Measurements from ENCODE around the gene SNU13. TPM values are rescaled to one million over a fixed set of nuclear protein-coding genes. Genes with fewer than 3 reads are reported as not detected.

Gene SNU13
- total and polyA plus RNA-seq, 2 experiments from 2014 or later = 119 to 245 TPM

DNA sequence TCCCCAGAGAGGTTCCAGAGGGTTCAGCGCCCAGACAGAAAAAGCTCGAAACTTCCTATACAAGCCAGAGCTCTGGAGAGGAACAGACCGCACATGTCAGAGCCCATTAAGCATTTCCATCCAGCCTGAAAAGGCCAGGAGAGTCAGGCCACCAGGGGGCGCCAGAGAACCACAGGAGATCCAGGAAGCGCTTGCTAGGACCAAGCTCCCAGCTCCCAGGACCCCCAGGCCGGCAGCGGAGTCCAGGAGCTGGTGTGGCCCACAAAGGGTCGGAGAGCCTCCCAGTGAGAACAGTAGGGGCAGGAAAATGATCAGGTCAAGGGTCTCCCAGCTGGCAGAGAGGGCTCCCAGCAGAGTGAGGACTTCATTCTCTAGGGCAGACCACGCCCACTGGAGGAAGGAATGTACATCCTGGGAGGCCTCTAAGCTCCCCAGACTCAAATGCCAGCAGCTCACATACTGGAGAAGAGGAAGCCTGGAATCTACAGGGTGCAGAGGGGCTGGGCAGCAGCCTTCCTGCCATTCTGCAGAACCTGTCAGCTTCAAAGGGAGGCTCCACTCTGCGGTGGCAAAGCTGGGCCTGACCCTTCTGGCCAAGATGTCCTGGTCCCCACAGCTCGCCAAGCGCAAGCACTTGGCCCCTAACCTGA is 8.6 kb upstream of the SNU13 start:
- no peaks in the 10 kb centered on the region for H3K79me2 ChIP-seq
- peak overlapping the region; percentile 70 for H3K4me2 ChIP-seq
- H2AFZ ChIP-seq = peak overlapping the region; percentile 58
- no peaks in the 10 kb centered on the region for H3K9me3 ChIP-seq (ENCODE audit: low read depth)
- WGBS (ENCODE audit: low lambda C conversion rate, missing lambda C conversion rate) = 29% methylated on average over 12 of the region's 12 CpGs
- TF ChIP-seq, protein P1, sequence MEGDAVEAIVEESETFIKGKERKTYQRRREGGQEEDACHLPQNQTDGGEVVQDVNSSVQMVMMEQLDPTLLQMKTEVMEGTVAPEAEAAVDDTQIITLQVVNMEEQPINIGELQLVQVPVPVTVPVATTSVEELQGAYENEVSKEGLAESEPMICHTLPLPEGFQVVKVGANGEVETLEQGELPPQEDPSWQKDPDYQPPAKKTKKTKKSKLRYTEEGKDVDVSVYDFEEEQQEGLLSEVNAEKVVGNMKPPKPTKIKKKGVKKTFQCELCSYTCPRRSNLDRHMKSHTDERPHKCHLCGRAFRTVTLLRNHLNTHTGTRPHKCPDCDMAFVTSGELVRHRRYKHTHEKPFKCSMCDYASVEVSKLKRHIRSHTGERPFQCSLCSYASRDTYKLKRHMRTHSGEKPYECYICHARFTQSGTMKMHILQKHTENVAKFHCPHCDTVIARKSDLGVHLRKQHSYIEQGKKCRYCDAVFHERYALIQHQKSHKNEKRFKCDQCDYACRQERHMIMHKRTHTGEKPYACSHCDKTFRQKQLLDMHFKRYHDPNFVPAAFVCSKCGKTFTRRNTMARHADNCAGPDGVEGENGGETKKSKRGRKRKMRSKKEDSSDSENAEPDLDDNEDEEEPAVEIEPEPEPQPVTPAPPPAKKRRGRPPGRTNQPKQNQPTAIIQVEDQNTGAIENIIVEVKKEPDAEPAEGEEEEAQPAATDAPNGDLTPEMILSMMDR (IDR thresholded peaks at IDR 0.05; ENCODE audit: poor library complexity) = peak; percentile 100
- TF ChIP-seq EZH2 (IDR thresholded peaks at IDR 0.05; ENCODE audit: borderline replicate concordance) = no peak
- H3K4me3 ChIP-seq = no peak overlapping the region
- H3K36me3 ChIP-seq (replicated peaks; ENCODE audit: insufficient read depth, low read depth) = no peaks in the 10 kb centered on the region
- peak; percentile 95 for DNase-seq (ENCODE audit: low spot score)
- H3K27ac ChIP-seq = peak overlapping the region; percentile 53
- H3K9me2 ChIP-seq (replicated peaks; ENCODE audit: insufficient read depth) = no peaks in the 10 kb centered on the region
- peaks cover 12% of the 10 kb centered on the region for H3K4me1 ChIP-seq (ENCODE audit: insufficient read depth)
- no peaks in the 10 kb centered on the region for H4K20me1 ChIP-seq (ENCODE audit: insufficient read depth, poor library complexity, severe bottlenecking)
- no peaks in the 10 kb centered on the region for H3K27me3 ChIP-seq

DNA sequence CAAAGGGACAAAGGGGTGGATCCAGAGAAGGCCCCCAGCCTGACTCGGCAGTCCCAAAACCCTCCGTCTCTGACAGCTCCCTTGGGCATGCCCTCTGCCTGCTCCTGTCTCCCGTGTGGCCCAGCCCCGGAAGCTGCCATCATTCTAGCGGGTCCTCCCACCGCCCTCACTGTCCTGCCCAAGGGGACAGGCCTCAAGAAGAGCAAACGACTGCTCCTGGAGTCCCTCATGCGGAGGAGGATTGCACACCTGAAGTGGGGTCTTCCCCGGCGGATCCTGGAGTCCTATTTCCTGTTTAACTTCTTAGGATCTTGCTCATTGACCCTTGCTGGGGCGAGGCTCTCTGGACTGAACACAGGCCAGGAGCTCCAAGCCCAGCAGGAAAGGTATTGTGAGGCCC is 8.0 kb upstream of the SNU13 start:
- Histone ChIP-seq H4K20me1 (ENCODE audit: insufficient read depth, poor library complexity, severe bottlenecking) (no peaks in the 10 kb centered on the region), H3K9me2 (replicated peaks; ENCODE audit: insufficient read depth) (no peaks in the 10 kb centered on the region), H3K27me3 (no peaks in the 10 kb centered on the region), H3K36me3 (replicated peaks; ENCODE audit: insufficient read depth, low read depth) (no peaks in the 10 kb centered on the region), H3K27ac (peak overlapping the region; percentile 53), H3K4me3 (no peak overlapping the region), H3K4me2 (no peak overlapping the region), H3K9me3 (ENCODE audit: low read depth) (no peaks in the 10 kb centered on the region), H3K79me2 (no peaks in the 10 kb centered on the region), H3K4me1 (ENCODE audit: insufficient read depth) (peaks cover 12% of the 10 kb centered on the region), H2AFZ (peak overlapping the region; percentile 36)
- no peak for DNase-seq (ENCODE audit: low spot score)
- 77% methylated on average over 11 of the region's 11 CpGs for WGBS (ENCODE audit: low lambda C conversion rate, missing lambda C conversion rate)
- TF ChIP-seq EZH2phosphoT487 (IDR thresholded peaks at IDR 0.05; ENCODE audit: low read depth, severe bottlenecking, unreplicated experiment) (no peak), EZH2 (IDR thresholded peaks at IDR 0.05; ENCODE audit: borderline replicate concordance) (no peak)
- TF ChIP-seq, protein P1 (IDR thresholded peaks at IDR 0.05; ENCODE audit: poor library complexity) = no peak

DNA sequence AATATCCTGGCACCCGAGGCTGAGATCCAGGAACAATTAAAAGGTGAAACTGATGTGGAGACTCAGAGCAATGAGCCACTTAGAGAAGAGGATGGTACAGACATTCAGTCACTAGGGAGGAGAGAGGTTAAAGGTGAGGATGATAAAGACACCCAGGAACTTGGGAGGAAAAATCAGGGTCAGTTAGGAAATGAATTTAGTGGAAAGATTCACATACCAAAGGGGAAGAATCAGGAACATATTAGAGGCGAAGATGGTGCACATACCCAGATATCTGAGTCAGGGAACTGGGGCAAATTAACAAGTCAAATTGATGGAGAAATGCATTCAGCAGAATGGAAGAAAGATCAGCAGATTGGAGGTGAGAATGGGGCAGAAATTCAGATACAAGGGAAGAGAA is 6.5 kb upstream of the SNU13 start:
- Histone ChIP-seq H3K9me2 (replicated peaks; ENCODE audit: insufficient read depth) (no peaks in the 10 kb centered on the region), H2AFZ (no peak overlapping the region), H3K27me3 (no peaks in the 10 kb centered on the region), H3K27ac (no peak overlapping the region), H3K9me3 (ENCODE audit: low read depth) (no peaks in the 10 kb centered on the region), H3K4me1 (ENCODE audit: insufficient read depth) (peaks cover 12% of the 10 kb centered on the region), H3K4me2 (no peak overlapping the region), H4K20me1 (ENCODE audit: insufficient read depth, poor library complexity, severe bottlenecking) (no peaks in the 10 kb centered on the region), H3K36me3 (replicated peaks; ENCODE audit: insufficient read depth, low read depth) (no peaks in the 10 kb centered on the region), H3K79me2 (no peaks in the 10 kb centered on the region), H3K4me3 (no peak overlapping the region)
- 93% methylated on average over 2 of the region's 2 CpGs for WGBS (ENCODE audit: low lambda C conversion rate, missing lambda C conversion rate)
- TF ChIP-seq EZH2phosphoT487 (IDR thresholded peaks at IDR 0.05; ENCODE audit: low read depth, severe bottlenecking, unreplicated experiment) = no peak
- TF ChIP-seq EZH2 (IDR thresholded peaks at IDR 0.05; ENCODE audit: borderline replicate concordance) = no peak
- TF ChIP-seq, protein P1 (IDR thresholded peaks at IDR 0.05; ENCODE audit: poor library complexity) = no peak
- no peak for DNase-seq (ENCODE audit: low spot score)
